Heart left ventricle (tissue), 16 donors: Measurements from ENCODE around the gene C16orf92. TPM values are rescaled to one million over a fixed set of nuclear protein-coding genes. Genes with fewer than 3 reads are reported as not detected.
A peak's percentile ranks its signal among the peaks of the same experiment; 100 is the strongest.

Experiments used
- ATAC-seq, 4 donors: fragments of 200-7000 bp; cut with Tn5 transposase; one replicate each; pipeline ENCODE4 v1.9.1; 2020 to 2022; ENCODE audit warnings: moderate library complexity in 4 of 4, mild to moderate bottlenecking in 3 of 4, moderate number of reproducible peaks in 1 of 4
- DNase-seq, 5 donors: peaks; one replicate each; pipeline ENCODE4 v3.0.0-alpha.2; 2020
- H3K27ac ChIP-seq, 12 donors: fragments of 200-600 bp; sonication (generic) in 4 of 12; one replicate each; pipeline versions ENCODE4 v1.5.0 to v1.8.0; 2016 to 2022; ENCODE audit warnings: mild to moderate bottlenecking in 2 of 12
- H3K27me3 ChIP-seq, 9 donors: fragments of 200-600 bp; sonication (generic) in 2 of 9; one replicate each; pipeline versions ENCODE4 v1.5.1 to v1.8.0; 2016 to 2022; ENCODE audit warnings: mild to moderate bottlenecking in 3 of 9
- H3K36me3 ChIP-seq, 9 donors: fragments of 200-600 bp; sonication (generic) in 2 of 9; one replicate each; pipeline versions ENCODE4 v1.5.0 to v1.8.0; 2018 to 2022; ENCODE audit warnings: mild to moderate bottlenecking in 2 of 9
- H3K4me1 ChIP-seq, 12 donors: fragments of 200-600 bp; sonication (generic) in 4 of 12; one replicate each; pipeline versions ENCODE4 v1.5.0 to v1.8.0; 2016 to 2022; ENCODE audit warnings: mild to moderate bottlenecking in 3 of 12
- H3K4me3 ChIP-seq, 12 donors: fragments of 200-600 bp; sonication (generic) in 4 of 12; one replicate each; pipeline versions ENCODE4 v1.5.0 to v1.8.0; 2017 to 2022; ENCODE audit warnings: mild to moderate bottlenecking in 9 of 12, moderate library complexity in 4 of 12
- H3K9me3 ChIP-seq, 12 donors: fragments of 200-600 bp; sonication (generic) in 4 of 12; one replicate each; pipeline versions ENCODE4 v1.5.0 to v1.8.0; 2016 to 2022; ENCODE audit warnings: mild to moderate bottlenecking in 1 of 12
- CTCF ChIP-seq, 12 donors: fragments of 200-600 bp; sonication (generic) in 4 of 12; IDR thresholded peaks; one replicate each; pipeline versions ENCODE4 v1.5.0 to v1.8.0; 2018 to 2022; ENCODE audit warnings: antibody characterized with exemption in 12 of 12, mild to moderate bottlenecking in 5 of 12
- POLR2A ChIP-seq, 2 donors: fragments of 450-650 bp; IDR thresholded peaks; one replicate each; pipeline ENCODE4 v1.6.1; 2017; ENCODE audit warnings: antibody characterized with exemption in 2 of 2, mild to moderate bottlenecking in 2 of 2, moderate library complexity in 2 of 2
- WGBS, 4 donors: extraction: QIAGEN DNeasy Blood & Tissue Kit in 2 of 4; methylation state at CpG; one replicate each; pipeline versions ENCODE4 v1.1.5 to v1.1.7; 2013 to 2018; 5-methylcytosine and 5-hydroxymethylcytosine counted together
- intact Hi-C, 10 donors: fragments of 100-400 bp; cut with DNase I; formaldehyde crosslinking; loops; one replicate each; pipeline versions ENCODE4 v1.11.1 to v1.14.2; 2022
- polyA plus RNA-seq, 2 donors: library from polyadenylated mRNA; stranded (reverse); fragments of 200-250 nt; gene quantifications; one replicate each; pipeline ENCODE4 v1.2.3, GENCODE V29; 2013
- total RNA-seq, 9 donors: library from RNA; depleted of rRNA in 2 of 9; stranded (reverse); fragments of >200 nt in 2 of 9; fragmentation: NEBNext Ultra II Directional in 3 of 9; extraction: Animal tissue kit (Norgen Biotek cat#: 25700) in 3 of 9; gene quantifications; one replicate each; pipeline versions ENCODE4 v1.1.0 to v1.2.4, GENCODE V29; 2016 to 2023
- donor health status: ischemic (EF 13 %, LVEDD 7.1; RV severe dilation, severe dysfunction).
- donor health status: healthy with polysubstance abuse.
- donor health status: DM: no; HTN: yes; CAD: no.
- donor health status: DM: no; HTN: no; CAD: no.
- donor health status: ischemic (EF 25% LVEDD 6.9; RV normal size, moderate dysfunction).
- donor health status: ischemic (EF 25% LVEDD 5.7; RV mildly dilated, moderate dysfunction).
- donor health status: healthy.
- donor health status: DM: yes; HTN: yes; CAD: no.
- donor health status: ischemic (EF 35%, LVEDD 5.7; RV mildly dilated, moderate dysfunction).
- donor health status: nonischemic (EF 11% LVEDD 7.7; RV severe dilation, severe dysfunction).
- donor health status: DM: yes; HTN: yes; CAD: no.
- donor health status: PGD.
- donor health status: ischemic (EF 29% LVEDD 5.4; RV normal size, mild dysfunction).
- donor health status: nonischemic (EF 23%, LVEDD 6.1; RV moderate dilation, normal function).

The C16orf92 gene
- total and polyA plus RNA-seq, 11 donors, result not detected

DNA sequence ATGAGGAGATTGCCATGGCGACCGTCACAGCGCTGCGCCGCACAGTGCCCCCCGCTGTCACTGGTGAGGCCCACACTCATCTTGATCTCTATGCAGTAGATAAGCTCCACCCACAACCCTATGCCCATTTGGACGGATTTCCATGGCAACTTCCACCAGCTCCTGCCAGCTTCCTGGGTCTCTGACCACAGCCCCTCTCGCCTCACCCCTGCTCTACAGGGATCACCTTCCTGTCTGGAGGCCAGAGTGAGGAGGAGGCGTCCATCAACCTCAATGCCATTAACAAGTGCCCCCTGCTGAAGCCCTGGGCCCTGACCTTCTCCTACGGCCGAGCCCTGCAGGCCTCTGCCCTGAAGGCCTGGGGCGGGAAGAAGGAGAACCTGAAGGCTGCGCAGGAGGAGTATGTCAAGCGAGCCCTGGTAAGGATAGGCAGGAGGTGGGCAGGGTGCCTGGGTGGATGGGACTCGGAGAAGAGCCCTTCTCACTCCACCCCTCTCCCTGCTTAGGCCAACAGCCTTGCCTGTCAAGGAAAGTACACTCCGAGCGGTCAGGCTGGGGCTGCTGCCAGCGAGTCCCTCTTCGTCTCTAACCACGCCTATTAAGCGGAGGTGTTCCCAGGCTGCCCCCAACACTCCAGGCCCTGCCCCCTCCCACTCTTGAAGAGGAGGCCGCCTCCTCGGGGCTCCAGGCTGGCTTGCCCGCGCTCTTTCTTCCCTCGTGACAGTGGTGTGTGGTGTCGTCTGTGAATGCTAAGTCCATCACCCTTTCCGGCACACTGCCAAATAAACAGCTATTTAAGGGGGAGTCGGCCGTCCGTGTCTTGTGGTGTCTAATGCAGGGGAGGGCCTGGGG, 46.8 kb downstream of the C16orf92 start:
- peak overlapping the region in 9 of 12 donors; percentile 23 to 100 (median 50) for H3K27ac ChIP-seq
- H3K36me3 ChIP-seq, result peaks cover 0 to 74% (median 67%) of the 10 kb centered on the region in 9 donors
- peak in 3 of 5 donors; percentile 50 to 67 (median 61) for DNase-seq
- ATAC-seq, result peak in 1 of 4 donors; percentile 0
- H3K9me3 ChIP-seq, result no peaks in the 10 kb centered on the region
- WGBS, 4 donors, result 43 to 54% (median 52%) methylated on average over 31 of the region's 31 CpGs
- intact Hi-C loops, result loop anchor here in 5 of 10 donors (5.0 to 10.0 kb wide), 5 partner anchors 55 to 455 kb away; partner anchors contain the start of genes MAPK3 (in 1 of the 5), MAZ (in 1 of the 5), ZNF768 (in 1 of the 5) and ZNF771 (in 1 of the 5)
- H3K4me3 ChIP-seq, result peak overlapping the region in 7 of 12 donors; percentile 1 to 90 (median 19)
- H3K4me1 ChIP-seq, result peaks cover 0 to 52% (median 40%) of the 10 kb centered on the region in 12 donors
- H3K27me3 ChIP-seq, result no peaks in the 10 kb centered on the region
- TF ChIP-seq CTCF (IDR thresholded peaks at IDR 0.05), result no peak
- no peak for TF ChIP-seq POLR2A (IDR thresholded peaks at IDR 0.05)

DNA sequence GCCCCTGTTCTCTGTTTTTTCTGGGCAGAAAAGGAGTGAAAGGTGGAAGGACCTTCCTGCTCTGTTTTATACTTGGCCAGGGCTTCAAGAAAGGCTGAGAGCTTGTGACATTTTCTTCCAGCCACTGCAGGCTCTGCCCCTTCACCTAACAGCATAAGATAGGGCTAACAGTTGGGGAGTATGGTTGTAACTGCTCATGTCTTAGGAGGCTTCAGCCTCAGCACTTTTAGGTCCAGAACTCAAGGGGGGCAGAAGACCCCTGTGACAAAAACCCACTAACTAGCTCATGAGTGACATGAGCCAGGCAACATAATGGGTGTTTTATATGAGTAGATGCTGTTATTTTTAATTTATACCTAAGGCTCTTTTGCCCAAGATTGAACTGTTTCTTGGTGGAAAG, 47.5 kb downstream of the C16orf92 start:
- peak overlapping the region in 4 of 12 donors; percentile 42 to 100 (median 54) for H3K27ac ChIP-seq
- H3K36me3 ChIP-seq, result peaks cover 0 to 74% (median 67%) of the 10 kb centered on the region in 9 donors
- DNase-seq (no peak), ATAC-seq (no peak)
- no peaks in the 10 kb centered on the region for H3K9me3 ChIP-seq
- intact Hi-C loops, result loop anchor here in 1 of 10 donors (5.0 kb wide), 1 partner anchor 337 kb away; the partner anchor contains the start of gene ZNF771
- TF ChIP-seq POLR2A (IDR thresholded peaks at IDR 0.05), result no peak
- TF ChIP-seq CTCF (IDR thresholded peaks at IDR 0.05), result no peak
- H3K4me1 ChIP-seq, result peaks cover 0 to 59% (median 45%) of the 10 kb centered on the region in 12 donors
- H3K4me3 ChIP-seq, result peak overlapping the region in 3 of 12 donors; percentile 1 to 90 (median 19)
- H3K27me3 ChIP-seq, result no peaks in the 10 kb centered on the region

Other genes starting within 250 kb of the C16orf92 start
- gene ZG16, start 244.9 kb upstream of the C16orf92 start, total RNA-seq, result not detected
- gene ZG16, start 244.9 kb upstream of the C16orf92 start, polyA plus RNA-seq, result under 1 TPM; 0.04 to 0.08 TPM
- gene KIF22, start 232.4 kb upstream of the C16orf92 start, total RNA-seq, result 10 to 100 TPM; 16.8 to 40.8 (median 32.2) TPM
- gene KIF22, start 232.4 kb upstream of the C16orf92 start, polyA plus RNA-seq, result 10 to 100 TPM; 12.2 to 91.2 TPM
- gene MAZ, start 216.7 kb upstream of the C16orf92 start, total RNA-seq, result 100 to 1,000 TPM in 2 of 9 donors, 10 to 100 TPM in 7; 58.9 to 137 (median 74.0) TPM
- gene MAZ, start 216.7 kb upstream of the C16orf92 start, polyA plus RNA-seq, result 100 to 1,000 TPM in 1 of 2 donors, 10 to 100 TPM in 1; 63.2 to 188 TPM
- gene PRRT2, start 211.0 kb upstream of the C16orf92 start, total RNA-seq, result 1 to 10 TPM in 5 of 9 donors, under 1 TPM in 3, not detected in 1; 0.38 to 1.8 (median 1.3) TPM
- gene PRRT2, start 211.0 kb upstream of the C16orf92 start, polyA plus RNA-seq, result 1 to 10 TPM in 1 of 2 donors, under 1 TPM in 1; 0.24 to 3.2 TPM
- 10 to 100 TPM; 10.8 to 23.9 (median 12.6) TPM for gene PAGR1, start 207.0 kb upstream of the C16orf92 start, total RNA-seq
- gene PAGR1, start 207.0 kb upstream of the C16orf92 start, polyA plus RNA-seq, result 10 to 100 TPM; 29.2 to 32.9 TPM
- gene MVP, start 202.7 kb upstream of the C16orf92 start, total RNA-seq, result 100 to 1,000 TPM in 1 of 9 donors, 10 to 100 TPM in 8; 33.1 to 140 (median 44.6) TPM
- gene MVP, start 202.7 kb upstream of the C16orf92 start, polyA plus RNA-seq, result 10 to 100 TPM; 32.9 to 50.6 TPM
- 100 to 1,000 TPM in 2 of 9 donors, 10 to 100 TPM in 7; 57.5 to 143 (median 76.3) TPM for gene CDIPT, start 160.0 kb upstream of the C16orf92 start, total RNA-seq
- gene CDIPT, start 160.0 kb upstream of the C16orf92 start, polyA plus RNA-seq, result 100 to 1,000 TPM in 1 of 2 donors, 10 to 100 TPM in 1; 64.2 to 106 TPM
- 1 to 10 TPM in 5 of 9 donors, under 1 TPM in 3, not detected in 1; 0.16 to 8.9 (median 1.4) TPM for gene SEZ6L2, start 123.6 kb upstream of the C16orf92 start, total RNA-seq
- gene SEZ6L2, start 123.6 kb upstream of the C16orf92 start, polyA plus RNA-seq, result under 1 TPM; 0.15 to 0.51 TPM
- gene ASPHD1, start 122.7 kb upstream of the C16orf92 start, total RNA-seq, result 1 to 10 TPM in 2 of 9 donors, under 1 TPM in 4, not detected in 3; 0.20 to 5.3 (median 0.65) TPM
- under 1 TPM in 1 of 2 donors, not detected in 1; 0.54 TPM for gene ASPHD1, start 122.7 kb upstream of the C16orf92 start, polyA plus RNA-seq
- 1 to 10 TPM; 3.6 to 9.1 (median 7.2) TPM for gene KCTD13, start 97.0 kb upstream of the C16orf92 start, total RNA-seq
- gene KCTD13, start 97.0 kb upstream of the C16orf92 start, polyA plus RNA-seq, result 1 to 10 TPM; 3.6 to 5.0 TPM
- 100 to 1,000 TPM in 2 of 9 donors, 10 to 100 TPM in 7; 58.9 to 121 (median 69.8) TPM for gene TMEM219, start 61.1 kb upstream of the C16orf92 start, total RNA-seq
- gene TMEM219, start 61.1 kb upstream of the C16orf92 start, polyA plus RNA-seq, result 10 to 100 TPM; 66.6 to 72.3 TPM
- gene TAOK2, start 49.3 kb upstream of the C16orf92 start, total RNA-seq, result 10 to 100 TPM; 29.5 to 47.9 (median 35.1) TPM
- 10 to 100 TPM; 36.3 to 37.8 TPM for gene TAOK2, start 49.3 kb upstream of the C16orf92 start, polyA plus RNA-seq
- gene HIRIP3, start 27.6 kb upstream of the C16orf92 start, total RNA-seq, result 10 to 100 TPM; 13.3 to 21.9 (median 17.5) TPM
- gene HIRIP3, start 27.6 kb upstream of the C16orf92 start, polyA plus RNA-seq, result 10 to 100 TPM; 20.1 to 27.4 TPM
- gene INO80E, start 27.0 kb upstream of the C16orf92 start, total RNA-seq, result 10 to 100 TPM; 27.6 to 65.4 (median 32.6) TPM
- 10 to 100 TPM; 60.9 to 71.5 TPM for gene INO80E, start 27.0 kb upstream of the C16orf92 start, polyA plus RNA-seq
- 1 to 10 TPM in 1 of 9 donors, under 1 TPM in 4, not detected in 4; 0.09 to 1.4 (median 0.91) TPM for gene DOC2A, start 12.2 kb upstream of the C16orf92 start, total RNA-seq
- gene DOC2A, start 12.2 kb upstream of the C16orf92 start, polyA plus RNA-seq, result under 1 TPM; 0.22 to 0.88 TPM
- gene TLCD3B, start 8.1 kb downstream of the C16orf92 start, total RNA-seq, result not detected
- gene TLCD3B, start 8.1 kb downstream of the C16orf92 start, polyA plus RNA-seq, result not detected
- 1,000 to 10,000 TPM; 2,644 to 5,076 (median 3,574) TPM for gene ALDOA, start 42.6 kb downstream of the C16orf92 start, total RNA-seq
- 1,000 to 10,000 TPM; 2,585 to 3,542 TPM for gene ALDOA, start 42.6 kb downstream of the C16orf92 start, polyA plus RNA-seq
- 10 to 100 TPM; 29.9 to 65.9 (median 41.1) TPM for gene PPP4C, start 52.8 kb downstream of the C16orf92 start, total RNA-seq
- gene PPP4C, start 52.8 kb downstream of the C16orf92 start, polyA plus RNA-seq, result 10 to 100 TPM; 43.5 to 89.0 TPM
- gene TBX6, start 68.7 kb downstream of the C16orf92 start, total RNA-seq, result under 1 TPM in 8 of 9 donors, not detected in 1; 0.39 to 0.95 (median 0.72) TPM
- gene TBX6, start 68.7 kb downstream of the C16orf92 start, polyA plus RNA-seq, result under 1 TPM; 0.26 to 0.84 TPM
- 100 to 1,000 TPM in 2 of 9 donors, 10 to 100 TPM in 7; 34.8 to 248 (median 49.3) TPM for gene YPEL3, start 73.0 kb downstream of the C16orf92 start, total RNA-seq
- 100 to 1,000 TPM in 1 of 2 donors, 10 to 100 TPM in 1; 57.1 to 106 TPM for gene YPEL3, start 73.0 kb downstream of the C16orf92 start, polyA plus RNA-seq
- gene GDPD3, start 90.3 kb downstream of the C16orf92 start, total RNA-seq, result 1 to 10 TPM in 7 of 9 donors, under 1 TPM in 2; 0.36 to 5.3 (median 2.2) TPM
- gene GDPD3, start 90.3 kb downstream of the C16orf92 start, polyA plus RNA-seq, result 1 to 10 TPM; 1.1 to 2.0 TPM
- gene MAPK3, start 100.0 kb downstream of the C16orf92 start, total RNA-seq, result 10 to 100 TPM; 32.9 to 79.4 (median 50.2) TPM
- gene MAPK3, start 100.0 kb downstream of the C16orf92 start, polyA plus RNA-seq, result 10 to 100 TPM; 49.4 to 61.3 TPM
- 100 to 1,000 TPM in 1 of 9 donors, 10 to 100 TPM in 3, 1 to 10 TPM in 5; 4.3 to 102 (median 8.5) TPM for gene CORO1A, start 160.4 kb downstream of the C16orf92 start, total RNA-seq
- 10 to 100 TPM in 1 of 2 donors, 1 to 10 TPM in 1; 6.4 to 16.8 TPM for gene CORO1A, start 160.4 kb downstream of the C16orf92 start, polyA plus RNA-seq
- 100 to 1,000 TPM in 2 of 9 donors, 10 to 100 TPM in 7; 41.6 to 129 (median 58.2) TPM for gene BOLA2B, start 170.5 kb downstream of the C16orf92 start, total RNA-seq
- gene BOLA2B, start 170.5 kb downstream of the C16orf92 start, polyA plus RNA-seq, result 100 to 1,000 TPM; 140 to 204 TPM
- 10 to 100 TPM in 7 of 9 donors, 1 to 10 TPM in 2; 8.2 to 32.2 (median 26.0) TPM for gene SLX1A, start 170.7 kb downstream of the C16orf92 start, total RNA-seq
- 10 to 100 TPM; 19.2 to 25.6 TPM for gene SLX1A, start 170.7 kb downstream of the C16orf92 start, polyA plus RNA-seq
- 10 to 100 TPM in 3 of 9 donors, 1 to 10 TPM in 6; 1.2 to 14.9 (median 9.7) TPM for gene SULT1A3, start 176.1 kb downstream of the C16orf92 start, total RNA-seq
- gene SULT1A3, start 176.1 kb downstream of the C16orf92 start, polyA plus RNA-seq, result 10 to 100 TPM in 1 of 2 donors, 1 to 10 TPM in 1; 5.2 to 10.8 TPM
- gene NPIPB13, start 225.3 kb downstream of the C16orf92 start, total RNA-seq, result 10 to 100 TPM in 1 of 9 donors, 1 to 10 TPM in 6, under 1 TPM in 2; 0.63 to 12.3 (median 3.9) TPM
- 1 to 10 TPM; 1.9 to 3.5 TPM for gene NPIPB13, start 225.3 kb downstream of the C16orf92 start, polyA plus RNA-seq